ENCODE results near the gene BCAP31.
"Not testable (repeated sequence)": the region's sequence is repeated elsewhere in the genome, so short reads cannot be mapped to it uniquely, and the experiment has no call there.

BCAP31 gene

DNA sequence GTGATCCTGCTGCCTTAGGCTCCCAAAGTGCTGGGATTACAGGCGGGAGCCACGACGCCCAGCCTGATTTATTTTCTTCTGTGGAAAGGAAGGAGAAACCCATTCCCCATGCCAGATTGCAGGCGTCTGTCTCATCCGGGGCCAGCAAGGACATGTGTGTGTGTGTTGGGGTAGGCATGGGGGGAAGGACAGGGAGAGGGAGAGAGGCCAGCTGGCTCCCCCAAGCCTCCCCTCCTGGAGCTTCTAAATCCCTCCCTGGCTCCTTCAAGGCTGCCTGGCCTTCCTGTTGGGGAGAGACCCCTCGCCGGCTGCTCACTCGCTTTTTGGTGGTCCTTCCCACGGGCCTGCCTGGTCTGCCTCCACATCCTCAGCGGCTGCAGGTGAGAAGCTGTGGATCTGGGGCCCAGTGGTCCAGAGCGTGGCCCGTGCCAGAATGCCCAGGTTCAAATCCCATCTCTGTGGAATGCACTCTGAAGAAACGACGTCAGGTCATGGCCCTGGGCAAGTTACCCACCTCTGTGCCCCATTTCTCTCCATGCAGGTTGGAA is 38.5 kb upstream of the BCAP31 start:
- no peak for DNase-seq

DNA sequence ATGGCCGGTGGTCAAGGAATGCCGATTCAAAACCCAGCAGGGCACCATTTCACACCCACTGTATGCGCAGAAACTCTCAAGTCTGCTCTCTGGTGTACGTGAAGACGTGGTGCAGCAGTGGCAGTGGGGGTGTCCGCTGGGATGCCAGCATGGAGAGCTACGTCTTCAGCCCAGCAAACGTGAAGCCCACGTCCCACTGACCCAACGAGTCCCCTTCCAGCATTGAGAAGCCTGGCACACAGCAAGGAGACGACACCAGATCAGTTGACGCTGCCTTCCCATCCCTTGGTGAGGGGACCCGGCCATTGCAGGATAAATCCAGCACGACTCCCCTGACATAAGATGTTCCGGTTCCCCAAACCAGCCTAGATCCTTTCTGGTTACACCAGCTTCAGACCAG is 37.7 kb upstream of the BCAP31 start:
- no peak for DNase-seq

DNA sequence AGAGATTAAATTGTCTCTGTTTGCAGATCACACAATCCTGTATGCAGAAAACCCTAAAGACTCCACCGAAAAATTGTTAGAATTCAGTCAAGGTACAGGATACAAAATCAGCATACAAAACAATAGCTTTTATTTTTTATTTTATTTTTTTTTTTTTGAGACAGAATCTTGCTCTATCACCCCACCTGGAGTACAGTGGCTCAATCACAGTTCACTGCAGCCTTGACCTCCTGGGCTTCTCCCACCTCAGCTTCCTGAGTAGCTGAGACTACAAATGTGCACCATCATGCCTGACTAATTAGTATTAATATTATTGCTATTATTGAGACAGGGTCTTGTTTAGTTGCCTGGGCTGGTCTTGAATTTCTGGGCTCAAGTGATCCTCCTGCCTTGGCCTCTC is 30.9 kb upstream of the BCAP31 start:
- no peak for DNase-seq

DNA sequence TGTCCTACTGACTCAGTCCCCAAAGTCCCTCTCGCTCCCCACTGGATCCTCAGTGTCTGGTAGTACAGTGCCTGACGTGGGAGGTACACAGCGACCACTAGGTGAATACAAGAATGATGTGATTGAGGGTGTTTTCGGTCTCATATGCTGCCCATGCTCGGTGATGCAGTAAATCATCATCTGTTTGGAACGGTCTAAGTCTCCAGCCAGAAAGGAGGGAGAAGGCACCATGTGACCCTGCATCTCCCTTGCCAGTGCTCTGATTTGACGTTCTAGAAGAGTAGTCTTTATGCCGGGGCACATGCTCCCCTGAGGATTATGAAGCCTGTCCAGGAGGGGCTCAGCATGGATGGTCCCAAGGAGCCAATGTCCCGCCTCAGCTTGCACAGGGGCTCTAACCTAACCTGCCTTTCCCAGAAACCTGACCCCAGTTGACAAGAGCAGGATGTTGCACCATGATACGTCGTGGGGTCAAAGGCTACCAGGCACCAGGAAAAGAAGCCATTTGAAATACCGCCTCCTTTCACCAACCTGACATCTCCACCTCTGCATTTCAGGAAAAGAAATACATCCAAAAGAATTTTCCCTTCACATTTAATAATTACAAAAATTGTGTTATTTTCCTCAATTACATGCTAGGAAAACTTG is 26.1 kb upstream of the BCAP31 start:
- no peak for DNase-seq

DNA sequence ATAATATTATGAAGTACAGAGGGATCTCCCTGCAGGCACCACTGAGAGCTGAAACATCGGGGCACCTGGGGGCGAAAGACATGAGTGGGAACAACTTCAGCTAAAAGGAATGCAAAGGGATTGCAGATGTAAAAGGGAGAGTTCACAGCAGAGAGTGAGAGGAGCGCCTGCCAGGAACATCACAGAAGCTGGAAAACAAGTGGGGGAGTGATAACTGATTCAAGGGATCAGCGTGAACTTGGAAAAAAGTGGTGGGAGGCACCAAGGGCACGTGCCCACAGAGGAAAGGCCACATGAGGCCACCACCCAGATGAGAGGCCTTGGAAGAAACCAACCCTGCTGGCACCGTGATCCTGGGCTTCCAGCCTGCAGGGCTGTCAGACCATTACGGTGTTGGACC is 24.8 kb upstream of the BCAP31 start:
- DNase-seq = not testable (repeated sequence)

DNA sequence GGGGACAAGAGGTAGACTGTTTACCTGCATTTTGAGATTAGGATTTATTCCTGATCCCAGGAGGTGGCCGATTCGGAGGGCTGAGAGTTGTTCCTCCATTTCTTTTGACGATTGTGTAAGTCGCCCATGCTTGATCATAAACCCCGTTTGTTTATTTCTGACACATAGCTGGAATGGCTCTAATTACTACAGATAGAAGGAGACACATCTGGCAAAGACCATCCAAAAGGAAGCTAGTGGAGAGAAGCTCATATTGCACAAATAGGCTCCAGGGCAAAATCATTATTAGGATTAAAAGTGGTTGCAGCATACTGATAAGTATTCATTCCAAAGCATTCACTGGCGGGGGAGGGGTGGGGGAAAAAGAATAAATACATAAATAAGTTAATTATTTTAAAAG is 22.8 kb upstream of the BCAP31 start:
- not testable (repeated sequence) for DNase-seq

DNA sequence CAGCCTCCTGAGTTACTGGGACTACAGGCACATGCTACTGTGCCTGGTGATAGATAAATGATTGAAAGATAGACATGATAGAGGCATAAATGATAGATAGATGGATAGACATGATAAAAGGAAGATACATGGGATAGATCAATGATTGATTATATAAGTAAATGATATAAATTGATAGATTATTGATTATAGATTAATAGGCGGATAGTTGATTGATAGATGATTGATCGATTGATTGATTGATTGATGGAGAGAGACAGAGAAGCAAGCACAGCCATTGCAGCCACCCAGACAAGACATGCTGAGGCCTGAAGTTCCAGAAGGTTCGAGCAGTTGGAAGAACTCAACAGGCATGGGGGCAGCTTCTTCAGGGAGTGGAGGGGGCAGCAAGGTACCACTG is 22.2 kb upstream of the BCAP31 start:
- no peak for DNase-seq

DNA sequence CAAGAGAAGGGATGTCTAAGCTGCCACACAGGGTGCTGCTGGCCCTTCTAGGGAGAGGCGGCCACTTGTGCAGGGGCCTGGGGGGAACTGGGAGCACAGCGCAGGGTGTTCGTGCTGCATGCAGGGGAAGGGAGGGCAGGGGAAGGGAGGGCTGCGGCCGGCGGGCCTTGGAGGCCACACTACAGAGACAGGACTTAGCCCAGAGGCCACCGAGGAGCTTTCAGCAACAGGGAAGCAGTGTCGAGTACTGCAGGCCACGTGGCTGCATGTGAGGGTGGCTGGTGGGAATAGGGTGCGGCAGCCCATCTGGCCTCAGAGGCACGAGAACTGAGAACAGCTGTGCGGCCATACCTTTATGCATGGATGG is 20.9 kb upstream of the BCAP31 start:
- not testable (repeated sequence) for DNase-seq

DNA sequence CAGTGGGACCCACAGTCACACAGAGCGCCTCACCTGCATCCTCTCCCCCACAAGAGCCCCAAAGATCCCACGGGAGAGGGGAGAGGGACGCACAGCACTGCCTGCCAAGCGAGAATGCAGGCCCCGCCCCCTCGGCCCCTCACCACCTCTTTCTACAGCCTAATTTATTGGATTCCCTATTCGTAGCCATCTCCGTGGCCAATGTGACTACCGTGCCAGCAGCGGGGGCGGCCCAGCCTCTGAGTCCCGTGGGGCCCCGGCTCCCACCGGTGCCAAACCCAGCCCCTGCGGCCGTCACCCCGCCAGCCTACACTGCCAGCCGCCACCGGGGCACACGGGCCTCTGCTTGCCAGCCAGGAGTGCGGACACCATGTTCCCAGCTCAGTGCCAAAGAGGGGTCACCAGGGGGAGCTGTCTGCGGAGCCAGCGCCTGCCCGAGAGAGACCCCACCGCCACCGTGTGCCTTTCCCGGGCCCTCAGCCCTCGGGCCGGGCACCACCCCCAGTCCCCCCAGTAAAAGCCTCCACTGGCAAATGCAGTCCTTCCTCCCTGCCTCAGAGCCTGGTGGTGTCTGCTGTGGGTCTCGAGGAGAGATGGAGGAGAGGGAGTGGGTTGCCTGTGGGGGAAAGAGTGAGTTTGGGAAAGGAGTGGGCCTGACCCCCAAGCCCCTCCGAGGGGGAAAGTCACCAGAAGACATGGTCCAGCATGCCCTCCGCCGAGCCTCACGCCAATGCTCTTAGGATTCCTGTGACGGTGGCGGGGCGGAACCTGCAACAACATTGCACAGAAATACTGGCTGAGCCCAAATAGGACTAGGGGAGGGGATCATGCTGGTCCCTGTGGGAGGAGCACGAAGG is 20.3 kb upstream of the BCAP31 start:
- no peak for DNase-seq

DNA sequence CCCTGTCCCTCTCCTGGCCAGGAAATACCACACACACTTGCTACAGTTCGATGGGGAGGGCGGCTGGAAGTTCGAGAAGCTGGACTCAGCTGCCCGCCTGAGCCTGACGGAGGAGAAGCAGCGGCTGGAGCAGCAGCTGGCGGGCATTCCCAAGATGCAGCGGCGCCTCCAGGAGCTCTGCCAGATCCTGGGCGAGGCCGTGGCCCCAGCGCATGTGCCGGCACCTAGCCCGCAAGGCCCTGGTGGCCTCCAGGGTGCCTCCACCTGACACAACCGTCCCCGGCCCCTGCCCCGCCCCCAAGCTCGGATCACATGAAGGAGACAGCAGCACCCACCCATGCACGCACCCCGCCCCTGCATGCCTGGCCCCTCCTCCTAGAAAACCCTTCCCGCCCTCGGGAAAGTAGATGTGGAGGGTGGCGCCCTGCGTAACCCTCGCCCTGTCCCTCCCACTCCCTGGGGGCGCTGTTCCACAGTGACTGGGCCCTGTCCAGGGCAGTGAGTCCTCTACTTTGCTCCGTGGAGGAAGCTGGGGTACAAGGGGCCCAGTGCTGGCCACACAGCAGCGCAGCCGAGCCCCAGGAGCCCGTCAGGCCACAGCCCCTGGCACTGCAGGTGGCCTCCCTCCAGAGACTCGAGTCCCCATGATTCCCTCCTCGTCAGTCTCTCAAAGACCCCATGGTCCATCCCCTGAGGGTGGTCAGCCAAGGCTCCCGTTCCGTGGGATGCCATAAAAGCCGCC is 19.5 kb upstream of the BCAP31 start:
- DNase-seq = peak; percentile 60

DNA sequence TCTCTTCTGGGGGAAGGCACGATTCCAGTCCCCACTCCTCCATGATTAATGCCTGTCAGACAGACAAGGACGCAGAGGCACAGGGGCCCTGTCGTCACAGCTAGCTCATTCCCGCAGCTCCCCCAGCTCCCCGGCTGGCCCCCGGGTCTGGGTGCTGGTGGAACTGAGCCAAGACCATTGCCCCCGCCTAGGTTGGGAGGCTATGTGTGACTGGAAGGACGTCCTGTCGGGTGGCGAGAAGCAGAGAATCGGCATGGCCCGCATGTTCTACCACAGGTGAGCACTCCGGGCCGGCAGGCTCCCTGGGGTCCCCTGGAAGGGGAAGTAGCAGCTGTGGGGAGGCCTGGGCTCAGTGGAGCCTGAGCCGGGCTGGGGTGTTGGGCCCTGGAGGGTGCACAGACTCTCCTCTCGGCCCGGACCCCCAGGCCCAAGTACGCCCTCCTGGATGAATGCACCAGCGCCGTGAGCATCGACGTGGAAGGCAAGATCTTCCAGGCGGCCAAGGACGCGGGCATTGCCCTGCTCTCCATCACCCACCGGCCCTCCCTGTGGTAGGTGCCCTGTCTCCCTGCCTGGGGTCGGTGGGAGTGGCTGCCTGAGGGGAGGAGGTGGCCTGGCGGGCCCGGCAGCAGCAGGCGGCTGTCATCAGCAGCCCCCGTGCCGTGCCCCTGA is 18.7 kb upstream of the BCAP31 start:
- DNase-seq = not testable (repeated sequence)

DNA sequence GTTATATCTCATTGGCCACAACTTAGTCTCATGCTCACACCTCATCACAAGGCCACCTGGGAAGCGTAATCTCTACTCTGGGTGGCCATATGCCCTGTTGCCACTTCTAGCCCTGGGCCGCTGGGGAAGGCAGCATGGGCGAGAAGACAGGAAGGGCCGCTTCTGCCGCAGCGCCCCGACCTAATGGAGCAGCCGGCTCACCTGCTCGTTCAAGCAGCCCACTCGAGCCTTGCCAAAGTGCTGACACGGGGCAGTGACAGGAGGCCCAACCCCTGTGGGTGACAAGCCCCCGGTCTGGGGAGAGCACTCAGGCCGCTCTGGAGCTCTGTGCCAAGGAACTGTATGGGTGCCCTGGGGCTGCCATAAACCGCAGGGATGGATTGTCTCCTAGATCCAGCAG is 17.9 kb upstream of the BCAP31 start:
- not testable (repeated sequence) for DNase-seq

DNA sequence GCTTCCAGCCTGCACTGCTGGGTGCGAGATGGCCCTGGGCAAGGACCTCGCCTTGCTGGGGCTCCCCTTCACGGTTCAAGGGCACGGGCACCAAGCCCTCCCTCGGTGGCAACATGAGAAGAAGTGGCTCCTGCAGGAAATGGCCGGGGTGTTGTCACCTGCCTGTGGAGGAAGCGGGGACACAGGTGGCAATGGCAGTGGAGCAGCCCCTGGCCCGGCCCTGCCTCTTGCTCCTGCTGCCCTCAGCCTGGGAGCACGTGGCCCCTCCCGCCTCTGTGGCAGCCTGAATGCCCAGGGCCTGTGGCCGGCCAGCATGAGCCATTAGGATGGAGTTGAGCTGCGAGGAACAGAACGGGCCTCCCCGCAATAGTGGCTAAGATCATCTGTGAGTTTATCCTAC is 17.3 kb upstream of the BCAP31 start:
- no peak for DNase-seq

DNA sequence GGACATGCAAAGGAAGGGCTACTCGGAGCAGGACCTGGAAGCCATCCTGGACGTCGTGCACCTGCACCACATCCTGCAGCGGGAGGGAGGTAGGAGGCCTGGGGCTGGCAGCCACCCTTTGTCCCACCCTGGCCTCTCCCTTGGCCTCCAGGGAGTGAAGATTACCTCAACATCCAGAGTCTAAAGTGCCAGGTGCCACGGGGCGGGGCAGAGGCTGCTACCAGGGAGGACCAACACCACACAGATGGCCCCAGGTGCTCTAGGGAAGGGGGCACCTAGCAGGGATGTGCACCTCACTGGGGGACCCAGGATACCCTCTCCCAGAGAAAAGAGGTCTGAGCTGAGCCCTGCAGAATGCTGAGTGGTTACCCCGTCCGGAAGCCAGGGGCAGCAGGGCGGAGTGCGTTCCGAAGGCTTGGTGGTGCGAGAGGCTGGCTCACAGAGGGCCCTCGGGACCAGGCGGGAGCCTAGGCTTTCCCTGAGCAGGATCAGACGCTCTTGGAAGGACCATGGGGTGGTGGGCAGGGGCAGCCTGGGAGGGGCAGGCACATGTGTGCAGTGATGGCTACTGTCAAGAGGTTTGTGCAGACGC is 16.5 kb upstream of the BCAP31 start:
- DNase-seq = no peak

DNA sequence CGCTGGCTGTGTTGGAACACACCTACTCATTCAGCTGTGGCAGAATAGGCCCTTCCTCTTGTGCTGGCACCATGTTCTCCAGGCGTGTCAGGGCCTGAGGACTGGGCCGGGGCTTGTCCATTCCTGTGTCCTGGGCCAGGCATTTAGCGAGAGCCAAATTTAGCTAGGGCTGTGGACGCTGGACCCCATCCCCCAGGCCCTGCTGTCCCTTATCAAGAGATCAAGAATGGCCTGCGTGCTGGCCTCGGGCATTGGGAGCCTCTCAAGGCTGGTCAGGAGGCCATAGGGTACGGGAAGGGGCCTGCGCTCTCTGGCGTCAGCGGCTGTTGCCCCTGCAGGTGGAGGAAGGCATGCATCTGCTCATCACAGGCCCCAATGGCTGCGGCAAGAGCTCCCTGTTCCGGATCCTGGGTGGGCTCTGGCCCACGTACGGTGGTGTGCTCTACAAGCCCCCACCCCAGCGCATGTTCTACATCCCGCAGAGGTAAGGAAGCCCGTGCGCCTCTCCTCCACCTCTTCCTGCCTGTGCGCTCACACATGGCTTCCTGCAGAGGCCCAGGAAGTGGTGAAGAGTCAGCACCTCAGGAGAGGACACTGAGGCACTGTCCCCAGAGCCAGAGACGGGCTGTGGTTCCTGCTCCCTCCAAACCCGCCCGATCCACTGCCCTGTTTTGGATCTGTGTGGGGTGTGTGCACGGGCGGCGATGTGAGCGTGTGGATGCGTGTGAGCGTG is 15.7 kb upstream of the BCAP31 start:
- DNase-seq = no peak

DNA sequence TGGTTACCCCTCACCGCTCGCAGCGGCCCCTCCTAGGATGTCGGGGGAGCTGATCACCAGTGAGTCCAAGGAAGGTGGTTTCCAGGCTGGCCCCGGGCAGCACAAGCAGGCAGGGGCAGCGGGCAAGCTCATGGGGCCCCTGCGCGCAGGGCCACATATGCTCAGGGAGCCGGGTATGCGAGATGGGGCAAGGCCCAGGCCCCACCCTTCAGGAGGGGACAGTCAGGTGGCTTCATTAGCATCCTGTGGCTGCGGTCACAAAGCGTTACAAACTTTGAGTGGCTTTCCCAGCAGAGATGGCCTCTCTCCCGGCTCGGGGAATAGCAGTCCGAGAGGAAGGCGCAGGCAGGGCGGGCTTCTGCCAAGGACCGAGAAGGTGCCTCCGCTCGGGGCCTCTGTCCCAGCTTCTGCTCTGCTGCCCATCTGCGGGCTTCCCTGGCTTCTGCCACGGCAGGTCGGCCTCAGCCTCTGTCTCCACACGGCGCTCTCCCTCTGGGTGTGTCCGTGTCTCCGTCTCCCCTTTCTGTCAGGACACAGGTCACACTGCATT is 13.9 kb upstream of the BCAP31 start:
- DNase-seq = no peak

DNA sequence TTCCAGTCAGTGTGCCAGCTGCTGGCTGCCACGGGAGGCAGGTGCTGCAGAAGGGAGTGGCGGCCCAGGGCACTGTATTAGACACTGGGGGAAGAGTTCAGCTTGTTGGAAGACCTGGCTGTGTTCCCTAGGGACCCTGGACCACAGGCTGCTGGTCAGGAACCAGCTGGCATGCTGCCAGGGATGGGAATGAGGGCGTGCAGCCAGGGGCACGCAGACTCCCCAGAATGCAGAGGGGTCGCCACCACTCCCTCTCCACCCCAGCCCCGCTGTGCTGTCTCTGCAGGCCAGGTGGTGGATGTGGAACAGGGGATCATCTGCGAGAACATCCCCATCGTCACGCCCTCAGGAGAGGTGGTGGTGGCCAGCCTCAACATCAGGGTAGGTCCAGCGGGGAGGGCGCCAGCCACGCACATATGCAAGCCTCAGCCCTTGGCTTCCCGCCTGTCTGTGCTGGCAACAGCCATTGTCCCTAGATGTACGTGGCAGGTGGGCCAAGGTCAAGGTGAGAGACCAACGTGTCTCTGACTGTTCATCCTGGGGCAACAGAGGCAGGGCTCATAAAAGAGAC is 12.8 kb upstream of the BCAP31 start:
- no peak for DNase-seq

DNA sequence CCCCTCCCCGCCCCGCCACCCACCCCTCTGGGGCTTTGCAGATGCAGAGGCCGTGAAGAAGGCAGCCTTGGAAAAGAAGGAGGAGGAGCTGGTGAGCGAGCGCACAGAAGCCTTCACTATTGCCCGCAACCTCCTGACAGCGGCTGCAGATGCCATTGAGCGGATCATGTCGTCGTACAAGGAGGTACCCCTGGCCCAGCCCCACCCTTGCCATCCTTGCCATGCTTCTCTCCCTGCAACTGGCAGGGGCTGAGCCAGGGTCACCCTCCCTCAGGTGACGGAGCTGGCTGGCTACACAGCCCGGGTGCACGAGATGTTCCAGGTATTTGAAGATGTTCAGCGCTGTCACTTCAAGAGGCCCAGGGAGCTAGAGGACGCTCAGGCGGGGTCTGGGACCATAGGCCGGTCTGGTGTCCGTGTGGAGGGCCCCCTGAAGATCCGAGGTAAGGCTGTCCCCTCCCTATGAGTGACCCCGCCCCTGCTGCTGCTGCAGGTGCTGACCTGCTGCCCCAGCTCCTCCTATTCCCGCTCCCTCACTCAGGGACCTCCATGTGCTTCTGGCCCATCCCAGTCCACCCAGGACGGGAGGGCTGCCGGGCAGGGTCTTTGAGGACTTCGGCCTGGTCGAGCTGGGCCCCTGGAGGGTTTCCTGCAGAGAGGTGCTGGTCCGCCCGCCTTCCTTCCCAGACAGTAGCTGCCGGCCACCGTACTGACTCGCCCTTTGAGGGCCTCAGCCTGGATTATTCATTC is 12.1 kb upstream of the BCAP31 start:
- no peak for DNase-seq

DNA sequence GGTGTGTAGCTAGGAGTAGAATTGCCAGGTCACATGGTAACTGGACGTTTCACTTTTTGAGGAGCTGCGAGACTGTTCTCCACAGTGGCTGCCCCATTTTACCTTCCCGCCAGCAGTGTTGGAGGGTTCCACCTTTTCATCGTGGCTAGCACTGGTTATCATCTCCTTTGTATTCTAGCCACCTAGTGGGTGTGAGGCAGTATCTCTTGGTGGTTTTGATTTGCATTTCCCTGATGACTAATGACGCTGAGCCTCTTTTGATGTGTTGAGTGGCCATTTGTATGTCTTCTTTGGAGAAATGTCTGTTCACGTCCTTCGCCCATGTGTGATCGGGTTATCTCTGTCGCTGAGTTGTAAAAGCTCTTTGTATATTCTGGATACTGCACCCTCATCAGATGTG is 11.1 kb upstream of the BCAP31 start:
- no peak for DNase-seq

DNA sequence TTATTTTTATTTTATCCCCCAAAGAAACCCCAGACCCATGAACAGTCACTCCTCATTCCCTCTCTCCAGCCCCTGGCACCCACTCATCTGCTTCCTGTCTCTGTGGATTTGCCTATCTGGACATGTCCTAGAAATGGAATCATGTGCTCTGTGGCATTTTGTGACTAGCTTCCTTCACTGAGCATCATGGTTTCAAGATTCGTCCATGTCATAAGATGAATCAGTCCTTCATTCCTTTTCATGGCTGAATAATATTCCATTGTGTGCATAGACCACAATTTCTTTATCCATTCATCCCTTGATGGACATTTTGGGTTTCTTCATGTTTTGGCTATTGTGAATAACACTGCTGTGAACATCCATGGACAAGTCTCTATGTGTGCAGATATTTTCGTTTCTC is 10.7 kb upstream of the BCAP31 start:
- DNase-seq = no peak

Data from femur (tissue), 1 donor.